CD4-positive, alpha-beta memory T cell (primary cell): Measurements from ENCODE around the gene HPS6. TPM values are rescaled to one million over a fixed set of nuclear protein-coding genes. Genes with fewer than 3 reads are reported as not detected.

Experiments
- CTCF ChIA-PET: fragments of 350-600 bp; sonication (Branson Sonifier 250); formaldehyde crosslinking; loops from one replicate; lab custom pipeline; 2021; ENCODE audit warnings: inconsistent platforms; ENCODE audit not compliant: partially characterized antibody; lab: Charles Lee
- POLR2A ChIA-PET: fragments of 350-600 bp; sonication (Branson Sonifier 250); formaldehyde crosslinking; loops from one replicate; lab custom pipeline; 2021; ENCODE audit not compliant: partially characterized antibody; lab: Charles Lee
- DNase-seq, 5 donors: peaks; one replicate each; pipeline versions ENCODE4 v3.0.0 to v3.0.0-alpha.2; 2020 to 2022; ENCODE audit warnings: mixed read lengths in 1 of 5
- H3K27ac ChIP-seq: one replicate; pipeline ENCODE4 v1.7.0; 2013; ENCODE audit warnings: low read depth, low read length
- H3K27me3 ChIP-seq: 2 replicates; pipeline ENCODE4 v1.7.0; 2013; ENCODE audit warnings: mild to moderate bottlenecking, low read length, moderate library complexity; ENCODE audit not compliant: insufficient read depth
- H3K36me3 ChIP-seq: 2 replicates; pipeline ENCODE4 v1.7.0; 2013; ENCODE audit warnings: mild to moderate bottlenecking, low read length, moderate library complexity; ENCODE audit not compliant: insufficient read depth
- H3K4me1 ChIP-seq: 2 replicates; pipeline ENCODE4 v1.7.0; 2013; ENCODE audit warnings: mild to moderate bottlenecking, low read length, moderate library complexity; ENCODE audit not compliant: insufficient read depth
- H3K4me3 ChIP-seq, 2 donors: one replicate each; pipeline ENCODE4 v1.7.0; 2013; ENCODE audit warnings: low read length in 2 of 2, mild to moderate bottlenecking in 1 of 2
- H3K9me3 ChIP-seq, 2 donors: one replicate each; pipeline ENCODE4 v1.7.0; 2013; ENCODE audit warnings: low read length in 2 of 2, control low read depth in 1 of 2; ENCODE audit not compliant: control insufficient read depth in 1 of 2
- H3K27ac Mint-ChIP-seq, 7 donors: one replicate each; pipeline ENCODE4 v1.8.0; 2020 to 2021; ENCODE audit warnings: mixed read lengths in 7 of 7, mild to moderate bottlenecking in 6 of 7, inconsistent platforms in 3 of 7, moderate library complexity in 3 of 7
- H3K27me3 Mint-ChIP-seq, 2 donors: one replicate each; pipeline ENCODE4 v1.8.0; 2020 to 2021; ENCODE audit warnings: mixed read lengths in 2 of 2
- H3K36me3 Mint-ChIP-seq, 2 donors: one replicate each; pipeline ENCODE4 v1.8.0; 2020 to 2021; ENCODE audit warnings: mixed read lengths in 2 of 2, inconsistent platforms in 1 of 2, mild to moderate bottlenecking in 1 of 2
- H3K4me1 Mint-ChIP-seq, 4 donors: one replicate each; pipeline ENCODE4 v1.8.0; 2020 to 2021; ENCODE audit warnings: mixed read lengths in 4 of 4, mild to moderate bottlenecking in 1 of 4
- H3K4me3 Mint-ChIP-seq, 8 donors: one replicate each; pipeline ENCODE4 v1.8.0; 2020 to 2021; ENCODE audit warnings: mixed read lengths in 8 of 8, mild to moderate bottlenecking in 7 of 8, moderate library complexity in 6 of 8, inconsistent platforms in 3 of 8
- H3K9me3 Mint-ChIP-seq, 8 donors: one replicate each; pipeline ENCODE4 v1.8.0; 2020 to 2021; ENCODE audit warnings: mixed read lengths in 8 of 8, mild to moderate bottlenecking in 5 of 8, inconsistent platforms in 3 of 8, moderate library complexity in 1 of 8
- intact Hi-C: fragments of 100-400 bp; cut with micrococcal nuclease; formaldehyde crosslinking; loops from one replicate; pipeline ENCODE4 v1.15.1; 2023
- polyA plus RNA-seq, 2 donors: library from polyadenylated mRNA; unstranded; fragments of 300-500 nt; fragmentation: Illumina TruSeq; gene quantifications; one replicate each; pipeline ENCODE4 v1.2.3, GENCODE V29; 2021
- total RNA-seq, 2 experiments: library from RNA; stranded (reverse); gene quantifications; one replicate each; pipeline ENCODE4 v1.2.3, GENCODE V29; 2021

The HPS6 gene
- total and polyA plus RNA-seq, 4 experiments from 2014 or later = 25.1 to 27.9 (median 27.1) TPM

DNA sequence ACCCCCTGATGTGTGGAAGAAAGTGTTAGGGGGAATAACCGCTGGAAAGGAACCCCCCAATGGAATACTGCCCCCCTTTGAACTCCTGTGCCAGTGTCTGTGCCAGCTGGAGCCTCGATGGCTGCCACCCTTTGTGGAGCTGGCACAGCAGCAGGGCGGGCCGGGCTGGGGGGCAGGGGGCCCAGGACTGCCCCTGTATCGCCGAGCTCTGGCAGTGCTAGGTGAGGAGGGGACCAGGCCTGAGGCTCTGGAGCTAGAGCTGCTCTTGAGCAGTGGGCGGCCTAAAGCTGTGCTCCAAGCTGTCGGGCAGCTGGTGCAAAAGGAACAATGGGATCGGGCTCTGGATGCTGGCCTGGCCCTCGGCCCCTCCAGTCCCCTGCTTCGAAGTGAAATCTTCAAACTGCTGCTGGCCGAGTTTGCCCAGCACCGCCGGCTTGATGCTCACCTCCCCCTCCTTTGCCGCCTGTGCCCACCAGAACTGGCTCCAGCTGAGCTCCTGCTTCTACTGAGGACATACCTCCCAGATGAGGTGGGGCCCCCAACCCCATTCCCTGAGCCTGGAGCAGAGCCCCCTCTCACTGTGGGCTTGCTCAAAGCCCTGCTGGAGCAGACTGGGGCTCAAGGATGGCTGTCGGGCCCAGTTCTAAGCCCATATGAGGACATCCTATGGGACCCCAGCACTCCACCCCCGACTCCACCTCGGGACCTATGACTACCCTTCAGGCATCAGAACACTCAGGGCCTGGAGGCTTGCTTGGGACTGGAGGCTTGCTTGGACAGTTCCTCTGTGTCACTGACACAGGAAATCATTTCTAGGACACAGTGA, 2.2 kb downstream of the HPS6 start:
- peak overlapping the region in 4 of 7 donors; percentile 70 to 80 (median 78) for H3K27ac Mint-ChIP-seq
- no peak overlapping the region for H3K27ac ChIP-seq
- H3K4me3 ChIP-seq = no peak overlapping the region
- intact Hi-C loops = no loop called here
- no peaks in the 10 kb centered on the region for H3K9me3 ChIP-seq
- no peaks in the 10 kb centered on the region for H3K27me3 Mint-ChIP-seq
- no peaks in the 10 kb centered on the region for H3K27me3 ChIP-seq
- CTCF ChIA-PET = interaction anchor here (1.0 to 1.6 kb wide), 7 partner anchors 10 to 226 kb away, joined by 3 to 9 read pairs (median 3); partner anchors contain the start of gene ARMH3
- POLR2A ChIA-PET = interaction anchor here (0.8 to 4.3 kb wide), 5 partner anchors 12 to 249 kb away, joined by 4 to 49 read pairs (median 4); partner anchors contain the start of genes ARMH3 and OGA
- H3K4me1 Mint-ChIP-seq = peaks cover 22 to 39% (median 31%) of the 10 kb centered on the region in 4 donors
- H3K4me3 Mint-ChIP-seq = peak overlapping the region in 6 of 8 donors; percentile 17 to 87 (median 46)
- peaks cover 42% of the 10 kb centered on the region for H3K4me1 ChIP-seq
- H3K36me3 ChIP-seq = no peaks in the 10 kb centered on the region
- H3K36me3 Mint-ChIP-seq = peaks cover 0 to 16% of the 10 kb centered on the region in 2 donors
- H3K9me3 Mint-ChIP-seq = peaks cover 0 to 2% (median 0%) of the 10 kb centered on the region in 8 donors
- no peak for DNase-seq

DNA sequence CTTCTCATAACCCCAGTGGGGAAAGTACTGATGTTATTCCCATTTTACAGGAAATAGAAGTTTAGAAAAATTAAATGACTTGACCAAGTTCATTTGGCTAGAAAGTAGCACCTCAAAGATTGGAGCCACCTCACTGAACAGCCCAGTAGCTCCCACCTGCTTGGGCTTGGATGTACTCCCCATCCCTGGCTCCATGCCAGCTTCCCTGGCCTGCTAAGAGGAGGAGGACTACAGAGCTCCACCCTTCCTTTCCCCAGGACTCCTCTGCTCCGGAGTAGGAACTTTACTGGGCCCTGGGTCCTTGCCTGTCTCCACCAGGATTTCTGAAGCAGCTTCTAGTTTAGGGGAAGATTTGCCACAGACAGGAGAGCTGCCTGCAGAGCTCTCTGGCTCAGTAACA, 3.1 kb downstream of the HPS6 start:
- Mint-ChIP-seq H3K27me3 (no peaks in the 10 kb centered on the region), H3K9me3 (peaks cover 0 to 2% (median 0%) of the 10 kb centered on the region in 8 donors), H3K4me3 (no peak overlapping the region), H3K36me3 (peaks cover 0 to 16% of the 10 kb centered on the region in 2 donors), H3K4me1 (peaks cover 20 to 45% (median 29%) of the 10 kb centered on the region in 4 donors), H3K27ac (peak overlapping the region in 5 of 7 donors; percentile 10 to 77 (median 37))
- Histone ChIP-seq H3K4me1 (peaks cover 42% of the 10 kb centered on the region), H3K36me3 (no peaks in the 10 kb centered on the region), H3K27me3 (no peaks in the 10 kb centered on the region), H3K27ac (no peak overlapping the region), H3K4me3 (no peak overlapping the region), H3K9me3 (no peaks in the 10 kb centered on the region)
- no peak for DNase-seq
- POLR2A ChIA-PET = interaction anchor here (0.6 to 4.3 kb wide), 8 partner anchors 8 to 577 kb away, joined by 3 to 49 read pairs (median 3); partner anchors contain the start of genes ARMH3, LDB1 and TRIM8
- intact Hi-C loops = no loop called here
- CTCF ChIA-PET = interaction anchor here (0.8 to 3.4 kb wide), 7 partner anchors 9 to 233 kb away, joined by 3 to 16 read pairs (median 5); no protein-coding TSS in a partner anchor

DNA sequence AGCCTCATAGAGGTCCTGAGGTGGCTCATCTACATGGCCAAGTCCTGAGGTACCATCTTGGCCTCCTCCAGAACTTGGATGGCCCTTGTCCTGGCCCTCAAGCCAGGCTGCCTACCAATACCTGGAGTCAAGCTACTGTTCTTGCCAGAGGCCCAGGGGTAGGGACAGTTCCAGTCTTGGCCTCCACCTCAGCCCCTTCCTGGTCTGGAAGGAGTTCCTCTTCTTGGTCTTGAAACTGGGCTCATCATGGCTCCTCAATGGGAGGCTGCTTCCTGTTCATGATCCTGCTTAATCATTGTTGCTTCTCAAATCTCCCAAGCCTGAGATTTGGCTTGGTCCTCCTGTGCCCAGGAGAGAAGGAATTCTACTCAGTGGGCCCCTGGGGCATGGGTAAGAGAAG, 3.9 kb downstream of the HPS6 start:
- Histone ChIP-seq H3K4me1 (peaks cover 42% of the 10 kb centered on the region), H3K27me3 (no peaks in the 10 kb centered on the region), H3K27ac (no peak overlapping the region), H3K36me3 (no peaks in the 10 kb centered on the region), H3K4me3 (no peak overlapping the region), H3K9me3 (no peaks in the 10 kb centered on the region)
- ChIA-PET CTCF (interaction anchor here (1.0 to 3.4 kb wide), 8 partner anchors 10 to 234 kb away, joined by 3 to 16 read pairs (median 5); partner anchors contain the start of gene KCNIP2), POLR2A (interaction anchor here (0.7 to 4.3 kb wide), 11 partner anchors 9 to 576 kb away, joined by 3 to 49 read pairs (median 3); partner anchors contain the start of genes ARMH3, LDB1 and TRIM8)
- peaks cover 0 to 2% (median 0%) of the 10 kb centered on the region in 8 donors for H3K9me3 Mint-ChIP-seq
- peak overlapping the region in 3 of 8 donors; percentile 12 to 25 (median 15) for H3K4me3 Mint-ChIP-seq
- intact Hi-C loops = no loop called here
- DNase-seq = no peak
- H3K36me3 Mint-ChIP-seq = peaks cover 0 to 16% of the 10 kb centered on the region in 2 donors
- H3K4me1 Mint-ChIP-seq = peaks cover 18 to 43% (median 27%) of the 10 kb centered on the region in 4 donors
- no peaks in the 10 kb centered on the region for H3K27me3 Mint-ChIP-seq
- peak overlapping the region in 1 of 7 donors; percentile 62 for H3K27ac Mint-ChIP-seq

DNA sequence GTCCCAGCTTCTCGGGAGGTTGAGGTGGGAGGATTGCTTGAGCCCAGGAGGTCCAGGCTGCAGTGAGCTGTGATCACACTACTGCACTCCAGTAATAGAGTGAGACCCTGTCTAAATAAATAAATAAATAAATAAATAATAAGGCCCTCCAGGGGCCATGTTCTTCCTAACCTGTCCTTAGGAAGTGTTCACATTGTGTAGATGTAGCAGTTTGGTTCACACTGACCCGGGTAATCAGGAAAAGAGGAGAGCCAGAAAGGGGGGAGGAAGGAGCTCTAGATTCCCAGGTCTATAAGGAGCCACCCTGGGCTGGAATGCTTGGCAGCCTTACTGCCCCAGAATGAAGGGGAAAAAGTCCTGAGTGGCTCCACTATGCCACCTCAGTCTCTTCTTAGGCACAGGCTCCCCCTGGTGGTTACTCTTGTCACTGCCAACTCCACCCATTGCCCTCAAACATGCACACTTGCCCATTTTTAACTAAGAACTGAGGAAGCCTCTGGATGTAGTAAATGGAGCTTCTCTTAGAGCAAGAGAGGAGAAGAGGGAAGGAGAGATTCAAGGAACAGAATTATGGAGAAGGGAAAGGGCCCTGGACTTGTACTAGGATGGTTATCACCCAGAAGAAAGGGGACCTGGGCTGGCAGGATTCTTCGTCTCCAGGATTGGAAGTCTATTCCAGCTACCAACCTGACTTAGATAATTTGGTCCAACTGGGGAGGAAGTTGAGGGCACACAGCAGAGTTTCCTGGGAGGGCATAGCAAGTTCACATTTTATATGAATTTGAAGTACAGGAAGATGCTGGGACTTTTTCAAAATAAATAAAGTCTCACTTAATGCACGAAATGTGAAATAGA, 7.8 kb downstream of the HPS6 start:
- no peak overlapping the region for H3K27ac Mint-ChIP-seq
- POLR2A ChIA-PET = interaction anchor here (0.7 to 1.0 kb wide), 2 partner anchors 17 to 183 kb away, joined by 3 to 4 read pairs; partner anchors contain the start of gene ARMH3
- H3K4me1 ChIP-seq = peaks cover 14% of the 10 kb centered on the region
- peaks cover 0 to 3% of the 10 kb centered on the region in 2 donors for H3K36me3 Mint-ChIP-seq
- H3K4me3 ChIP-seq = no peak overlapping the region
- CTCF ChIA-PET = interaction anchor here (0.5 to 4.5 kb wide), 46 partner anchors 8 to 292 kb away, joined by 3 to 54 read pairs (median 4); partner anchors contain the start of genes ARMH3, NOLC1, NPM3 and PPRC1
- no peak overlapping the region for H3K4me3 Mint-ChIP-seq
- H3K27me3 ChIP-seq = no peaks in the 10 kb centered on the region
- no peak overlapping the region for H3K27ac ChIP-seq
- no peaks in the 10 kb centered on the region for H3K9me3 Mint-ChIP-seq
- no peaks in the 10 kb centered on the region for H3K36me3 ChIP-seq
- H3K9me3 ChIP-seq = no peaks in the 10 kb centered on the region
- intact Hi-C loops = loop anchor here (1.0 to 5.0 kb wide), 4 partner anchors 63 to 291 kb away; partner anchors contain the start of gene NPM3
- H3K4me1 Mint-ChIP-seq = peaks cover 3 to 17% (median 7%) of the 10 kb centered on the region in 4 donors
- DNase-seq = peak; percentile 67 to 76 (median 75)
- H3K27me3 Mint-ChIP-seq = no peaks in the 10 kb centered on the region

DNA sequence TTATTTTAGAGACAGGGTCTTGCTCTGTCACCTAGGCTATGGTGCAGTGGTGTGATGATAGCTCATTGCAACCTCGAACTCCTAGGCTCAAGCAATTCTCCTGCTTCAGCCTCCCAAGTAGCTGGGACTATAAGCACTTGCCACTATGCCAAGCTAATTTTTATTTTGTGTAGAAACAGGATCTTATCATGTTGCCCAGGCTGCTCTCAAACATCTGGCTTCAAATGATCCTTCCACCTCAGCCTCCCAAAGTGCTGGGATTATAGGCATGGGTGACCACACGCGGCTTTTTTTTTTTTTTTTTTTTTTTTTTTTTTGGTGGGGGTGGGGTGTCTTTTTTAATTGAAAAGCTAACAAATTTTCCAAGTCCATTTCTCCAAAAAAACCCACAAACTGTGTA, 18.4 kb downstream of the HPS6 start:
- no peaks in the 10 kb centered on the region for H3K4me1 ChIP-seq
- no peaks in the 10 kb centered on the region for H3K36me3 Mint-ChIP-seq
- intact Hi-C loops = no loop called here
- H3K9me3 ChIP-seq = no peaks in the 10 kb centered on the region
- H3K36me3 ChIP-seq = no peaks in the 10 kb centered on the region
- no peaks in the 10 kb centered on the region for H3K27me3 Mint-ChIP-seq
- H3K4me3 ChIP-seq = no peak overlapping the region
- POLR2A ChIA-PET = interaction anchor here (1.0 kb wide), 1 partner anchor 14 kb away, joined by 3 read pairs; no protein-coding TSS in a partner anchor
- H3K27ac Mint-ChIP-seq = no peak overlapping the region
- no peak for DNase-seq
- no peak overlapping the region for H3K4me3 Mint-ChIP-seq
- H3K27ac ChIP-seq = no peak overlapping the region
- CTCF ChIA-PET = interaction anchor here (0.6 to 1.4 kb wide), 6 partner anchors 11 to 242 kb away, joined by 3 to 8 read pairs (median 4); partner anchors contain the start of gene PPRC1
- H3K4me1 Mint-ChIP-seq = no peaks in the 10 kb centered on the region
- H3K27me3 ChIP-seq = no peaks in the 10 kb centered on the region
- H3K9me3 Mint-ChIP-seq = no peaks in the 10 kb centered on the region

DNA sequence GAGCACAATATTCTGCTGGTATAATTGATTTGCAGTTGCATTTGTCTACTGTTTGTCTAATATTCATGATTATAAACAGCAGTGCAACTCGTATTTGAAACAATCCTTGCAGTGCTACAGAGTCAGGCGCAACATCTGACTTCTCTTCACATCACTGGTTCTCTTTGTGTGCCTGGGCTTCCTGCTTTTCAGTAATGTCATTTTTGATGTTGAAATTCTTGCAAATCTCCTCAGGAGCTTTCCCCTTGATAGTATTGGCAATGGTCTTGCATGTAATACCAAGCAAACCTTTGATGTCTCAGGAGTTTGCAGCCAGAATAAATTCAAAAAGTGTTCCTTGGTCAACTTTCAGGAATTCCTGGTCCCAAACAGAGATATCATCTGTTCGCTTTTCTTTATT, 20.2 kb downstream of the HPS6 start:
- Mint-ChIP-seq H3K27me3 (no peaks in the 10 kb centered on the region), H3K36me3 (peaks cover under 1 to 2% of the 10 kb centered on the region in 2 donors), H3K4me1 (no peaks in the 10 kb centered on the region), H3K27ac (no peak overlapping the region), H3K4me3 (no peak overlapping the region), H3K9me3 (no peaks in the 10 kb centered on the region)
- Histone ChIP-seq H3K27me3 (no peaks in the 10 kb centered on the region), H3K4me3 (no peak overlapping the region), H3K27ac (no peak overlapping the region), H3K4me1 (no peaks in the 10 kb centered on the region), H3K9me3 (no peaks in the 10 kb centered on the region), H3K36me3 (no peaks in the 10 kb centered on the region)
- no peak for DNase-seq
- ChIA-PET CTCF (interaction anchor here (3.2 kb wide), 1 partner anchor 13 kb away, joined by 11 read pairs; no protein-coding TSS in a partner anchor), POLR2A (no interaction called here)
- intact Hi-C loops = no loop called here
